Epithelial cell of esophagus (primary cell): ENCODE results near the gene SLC39A1.
"Not testable (repeated sequence)": the region's sequence is repeated elsewhere in the genome, so short reads cannot be mapped to it uniquely, and the experiment has no call there.

Experiments
- DNase-seq: peaks from one replicate; pipeline ENCODE4 v3.0.0; 2010; ENCODE audit warnings: low read depth
- H3K4me3 ChIP-seq: 2 replicates; pipeline ENCODE4 v1.5.1; 2011; ENCODE audit warnings: mild to moderate bottlenecking, low read length, control low read depth
- TF ChIP-seq, protein P1 (sequence below): IDR thresholded peaks from 2 replicates; pipeline ENCODE4 v1.5.1; 2011; ENCODE audit warnings: low read depth, mild to moderate bottlenecking, low read length, control low read depth, inconsistent platforms; ENCODE audit not compliant: insufficient read depth; ENCODE audit errors: missing control alignments

The SLC39A1 gene

DNA sequence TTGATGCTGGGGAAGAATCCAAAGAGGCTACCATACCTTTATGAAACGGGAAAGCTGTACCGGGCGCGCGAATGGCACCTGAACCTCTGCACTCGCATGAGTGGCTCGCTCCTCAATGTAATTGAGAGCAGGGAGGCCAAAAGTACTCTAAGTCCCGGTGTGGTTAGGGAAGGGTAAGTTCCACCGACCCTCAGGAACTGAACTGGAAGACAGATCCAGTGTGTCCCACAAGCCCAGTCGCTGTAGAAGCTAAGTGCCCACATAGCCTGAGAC is 41.6 kb downstream of the SLC39A1 start:
- TF ChIP-seq, protein P1, sequence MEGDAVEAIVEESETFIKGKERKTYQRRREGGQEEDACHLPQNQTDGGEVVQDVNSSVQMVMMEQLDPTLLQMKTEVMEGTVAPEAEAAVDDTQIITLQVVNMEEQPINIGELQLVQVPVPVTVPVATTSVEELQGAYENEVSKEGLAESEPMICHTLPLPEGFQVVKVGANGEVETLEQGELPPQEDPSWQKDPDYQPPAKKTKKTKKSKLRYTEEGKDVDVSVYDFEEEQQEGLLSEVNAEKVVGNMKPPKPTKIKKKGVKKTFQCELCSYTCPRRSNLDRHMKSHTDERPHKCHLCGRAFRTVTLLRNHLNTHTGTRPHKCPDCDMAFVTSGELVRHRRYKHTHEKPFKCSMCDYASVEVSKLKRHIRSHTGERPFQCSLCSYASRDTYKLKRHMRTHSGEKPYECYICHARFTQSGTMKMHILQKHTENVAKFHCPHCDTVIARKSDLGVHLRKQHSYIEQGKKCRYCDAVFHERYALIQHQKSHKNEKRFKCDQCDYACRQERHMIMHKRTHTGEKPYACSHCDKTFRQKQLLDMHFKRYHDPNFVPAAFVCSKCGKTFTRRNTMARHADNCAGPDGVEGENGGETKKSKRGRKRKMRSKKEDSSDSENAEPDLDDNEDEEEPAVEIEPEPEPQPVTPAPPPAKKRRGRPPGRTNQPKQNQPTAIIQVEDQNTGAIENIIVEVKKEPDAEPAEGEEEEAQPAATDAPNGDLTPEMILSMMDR: no peak
- peak; percentile 21 for DNase-seq

DNA sequence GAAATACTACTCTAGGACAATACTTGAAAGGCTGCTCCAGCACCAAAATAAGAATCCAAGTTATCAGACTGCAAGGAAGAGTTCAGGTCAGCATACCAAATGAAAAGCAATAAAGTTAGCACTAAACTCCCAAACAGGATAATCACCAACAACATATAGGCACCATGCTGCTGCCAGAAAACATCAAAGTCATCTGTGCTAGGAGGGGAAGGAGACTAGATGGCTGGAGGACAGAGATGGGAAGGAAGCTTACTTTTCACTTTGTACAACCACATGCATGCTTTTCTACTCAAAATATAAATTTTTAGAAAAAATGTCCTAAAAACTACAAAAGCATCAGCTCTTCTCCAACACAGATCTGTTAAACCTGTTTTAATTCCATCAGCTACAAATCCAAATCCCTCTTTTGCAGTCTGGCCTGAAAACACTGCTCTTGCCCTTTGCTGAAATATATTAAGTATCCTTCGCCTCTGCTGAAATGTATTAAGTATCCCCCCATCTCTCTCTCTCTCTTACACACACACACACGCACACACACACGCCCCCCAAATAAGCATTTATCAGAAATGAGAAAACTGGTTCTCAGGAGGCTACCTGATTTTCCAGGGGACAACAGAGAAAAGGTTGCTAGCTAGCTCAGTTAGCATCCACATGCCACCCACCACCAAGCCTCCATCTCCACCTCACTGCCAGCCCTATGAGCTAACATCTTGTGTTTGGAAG is 42.1 kb downstream of the SLC39A1 start:
- no peak for DNase-seq
- TF ChIP-seq, protein P1: no peak
- peak overlapping the region; percentile 79 for H3K4me3 ChIP-seq

More for the DNA sequence above, 41.6 kb downstream of the SLC39A1 start:
- H3K4me3 ChIP-seq: peak overlapping the region; percentile 79

DNA sequence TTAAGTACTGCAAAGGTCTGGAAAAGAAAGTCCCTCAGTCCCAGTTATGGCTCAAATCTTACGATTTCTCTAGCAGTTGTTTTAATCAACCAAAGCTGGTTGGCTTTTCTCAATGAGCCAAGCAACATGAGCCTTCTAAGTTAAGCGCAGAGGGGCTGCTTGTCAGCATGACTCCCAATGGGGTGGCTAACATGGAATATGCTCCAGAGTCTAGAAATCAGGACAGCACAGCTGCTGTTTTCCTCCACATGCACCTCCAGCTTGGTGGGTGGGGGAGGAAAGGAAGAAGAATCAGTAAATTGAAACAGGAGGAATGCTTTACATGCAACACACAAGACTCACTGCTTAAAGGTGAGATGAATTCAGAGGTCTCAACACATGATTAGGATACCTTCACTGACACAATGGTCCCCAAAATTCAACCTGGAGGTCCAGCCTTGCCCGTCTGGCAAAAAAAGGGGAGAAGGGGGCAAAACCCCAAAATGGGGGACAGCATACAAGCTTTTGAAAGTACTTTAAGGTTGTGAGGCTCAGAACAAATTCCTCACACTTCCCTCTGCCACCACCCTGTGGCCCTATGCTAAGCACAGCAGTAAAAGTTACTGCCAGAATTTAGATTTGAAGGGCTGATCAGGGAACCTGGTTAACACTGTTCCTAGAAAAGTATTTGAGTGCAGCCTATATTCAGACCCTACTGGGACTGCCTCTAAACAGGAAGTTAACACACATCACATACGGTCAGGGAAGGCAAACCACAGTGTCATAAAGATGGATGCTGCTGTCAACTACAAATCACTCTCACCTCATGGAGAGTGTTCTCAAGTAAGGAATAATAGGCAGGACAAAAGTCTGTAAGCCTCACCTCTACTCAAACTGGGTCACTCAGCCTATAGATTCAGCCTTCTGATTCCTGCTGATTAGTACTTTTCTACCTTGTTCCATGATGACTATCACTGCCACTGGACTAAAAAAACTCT is 43.2 kb downstream of the SLC39A1 start:
- DNase-seq: peak; percentile 15
- TF ChIP-seq, protein P1: peak; percentile 28
- no peak overlapping the region for H3K4me3 ChIP-seq

DNA sequence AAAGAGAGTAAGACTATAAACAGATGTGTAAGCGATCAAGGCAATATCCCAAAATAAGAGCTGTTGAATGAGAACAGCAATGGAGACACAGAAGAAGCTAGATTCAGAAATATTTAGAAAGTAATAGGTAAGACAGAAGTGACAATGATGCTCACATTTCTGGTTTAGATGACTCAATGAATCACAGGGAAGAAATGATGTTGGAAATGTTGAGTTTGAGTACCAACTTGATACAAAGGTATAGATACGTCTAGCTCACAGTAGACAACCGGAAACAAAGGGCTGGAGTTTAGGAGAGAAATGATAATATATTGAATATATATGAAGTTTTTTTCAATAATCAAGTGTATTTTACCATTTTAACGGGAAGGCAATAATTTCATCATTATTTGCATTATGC is 47.0 kb downstream of the SLC39A1 start:
- TF ChIP-seq, protein P1: no peak
- no peak overlapping the region for H3K4me3 ChIP-seq
- DNase-seq: no peak

DNA sequence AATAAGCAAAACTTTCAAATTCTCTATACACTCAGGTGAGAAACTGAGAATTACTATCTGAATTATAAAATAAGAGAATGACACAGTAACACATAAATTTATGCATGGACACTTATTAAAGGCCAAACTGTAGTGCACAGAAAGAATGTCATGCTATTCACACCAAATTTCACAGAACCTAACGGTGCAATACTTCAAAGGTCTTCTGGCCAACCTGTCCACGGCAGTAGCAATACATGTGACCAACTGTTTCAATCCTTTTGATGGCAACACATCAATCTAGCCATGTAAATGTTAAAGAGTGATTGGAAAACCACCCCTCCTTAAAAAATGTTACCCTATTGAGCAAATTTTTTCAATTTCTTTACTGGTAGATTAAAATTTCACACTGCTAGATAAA is 51.0 kb downstream of the SLC39A1 start:
- DNase-seq: no peak
- no peak overlapping the region for H3K4me3 ChIP-seq
- TF ChIP-seq, protein P1: no peak

DNA sequence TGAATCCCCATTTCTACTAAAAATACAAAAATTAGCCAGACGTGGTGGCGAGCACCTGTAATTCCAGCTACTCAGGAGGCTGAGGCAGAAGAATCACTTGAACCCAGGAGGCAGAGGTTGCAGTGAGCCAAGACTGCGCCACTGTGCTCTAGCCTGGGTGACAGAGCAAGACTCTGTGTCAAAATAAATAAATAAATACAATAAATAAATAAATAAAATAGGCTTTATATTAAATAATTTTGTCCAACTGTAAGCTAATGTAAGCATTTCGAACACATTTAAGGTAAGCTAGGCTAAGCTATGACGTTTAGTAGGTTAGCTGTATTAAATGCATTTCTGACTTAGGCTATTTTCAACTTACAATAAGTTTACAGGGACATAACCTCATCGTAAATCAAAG is 52.8 kb downstream of the SLC39A1 start:
- not testable (repeated sequence) for DNase-seq, H3K4me3 ChIP-seq
